Measurements from ENCODE around the gene GTPBP8.
"Not testable (repeated sequence)": the region's sequence is repeated elsewhere in the genome, so short reads cannot be mapped to it uniquely, and the experiment has no call there.

The GTPBP8 gene

GRCh38 chr3:113002037-113002436 is 11.3 kb downstream of the GTPBP8 start:
- DNase-seq = no peak

GRCh38 chr3:113002679-113003078 is 11.9 kb downstream of the GTPBP8 start:
- no peak for DNase-seq

GRCh38 chr3:113005611-113006010 is 14.8 kb downstream of the GTPBP8 start:
- no peak for DNase-seq

GRCh38 chr3:113006359-113007056 is 15.7 kb downstream of the GTPBP8 start:
- no peak for DNase-seq

GRCh38 chr3:113008117-113008516 is 17.3 kb downstream of the GTPBP8 start:
- DNase-seq = no peak

GRCh38 chr3:113013593-113013992 is 22.8 kb downstream of the GTPBP8 start:
- no peak for DNase-seq

GRCh38 chr3:113018536-113019181 is 27.9 kb downstream of the GTPBP8 start:
- DNase-seq = no peak

- peak; percentile 87 for DNase-seq
Measured at GRCh38 chr3:113019182-113020137, 28.7 kb downstream of the GTPBP8 start.

- DNase-seq = no peak
Measured at GRCh38 chr3:113021471-113021870, 30.7 kb downstream of the GTPBP8 start.

- DNase-seq = no peak
Measured at GRCh38 chr3:113034011-113034410, 43.2 kb downstream of the GTPBP8 start.

- DNase-seq = no peak
Measured at GRCh38 chr3:113035387-113035982, 44.7 kb downstream of the GTPBP8 start.

- DNase-seq = no peak
Measured at GRCh38 chr3:113038328-113038727, 47.5 kb downstream of the GTPBP8 start.

- DNase-seq = no peak
Measured at GRCh38 chr3:113039546-113039945, 48.8 kb downstream of the GTPBP8 start.

GRCh38 chr3:113040231-113040630 is 49.4 kb downstream of the GTPBP8 start:
- DNase-seq = no peak

- no peak for DNase-seq
Measured at GRCh38 chr3:113043686-113044085, 52.9 kb downstream of the GTPBP8 start.

GRCh38 chr3:113046186-113046965 is 55.6 kb downstream of the GTPBP8 start:
- not testable (repeated sequence) for DNase-seq

- DNase-seq = peak; percentile 33
Measured at GRCh38 chr3:113051302-113051711, 60.5 kb downstream of the GTPBP8 start.
